HG03064 (cell line): ENCODE measurements around the gene CEP128.

ENCODE experiments used
- ATAC-seq: cut with Tn5 transposase; IDR thresholded peaks from one replicate; pipeline ENCODE4 v1.9.1; 2021; ENCODE audit warnings: low read depth; ENCODE audit not compliant: unreplicated experiment

Gene CEP128

GRCh38 chr14:80507292-80507869 lies 434.2 kb downstream of the CEP128 start:
- no peak for ATAC-seq

DNA sequence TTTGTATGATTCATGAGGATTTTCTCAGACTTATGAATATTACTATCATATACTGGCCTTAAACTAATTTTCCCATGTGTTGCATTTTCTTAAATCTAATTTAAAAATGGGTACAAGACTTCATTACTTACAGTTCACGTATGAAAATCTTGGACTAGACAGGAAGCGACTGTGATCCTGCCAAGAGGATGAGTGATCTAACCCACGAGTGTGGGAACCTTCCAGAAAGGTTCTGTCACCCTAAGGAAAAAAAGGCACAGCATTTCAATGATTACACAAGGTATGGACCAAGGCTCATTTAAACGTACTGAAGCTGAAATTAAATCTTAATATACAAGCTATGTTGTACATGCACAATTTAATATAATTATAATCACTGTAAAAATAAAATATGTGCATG lies 436.8 kb downstream of the CEP128 start:
- ATAC-seq = no peak

- no peak for ATAC-seq
Measured at GRCh38 chr14:80498533-80498932, 443.0 kb downstream of the CEP128 start.

- no peak for ATAC-seq
Measured at GRCh38 chr14:80496090-80496489, 445.4 kb downstream of the CEP128 start.

- ATAC-seq = no peak
Measured at GRCh38 chr14:80494769-80495168, 446.8 kb downstream of the CEP128 start.

DNA sequence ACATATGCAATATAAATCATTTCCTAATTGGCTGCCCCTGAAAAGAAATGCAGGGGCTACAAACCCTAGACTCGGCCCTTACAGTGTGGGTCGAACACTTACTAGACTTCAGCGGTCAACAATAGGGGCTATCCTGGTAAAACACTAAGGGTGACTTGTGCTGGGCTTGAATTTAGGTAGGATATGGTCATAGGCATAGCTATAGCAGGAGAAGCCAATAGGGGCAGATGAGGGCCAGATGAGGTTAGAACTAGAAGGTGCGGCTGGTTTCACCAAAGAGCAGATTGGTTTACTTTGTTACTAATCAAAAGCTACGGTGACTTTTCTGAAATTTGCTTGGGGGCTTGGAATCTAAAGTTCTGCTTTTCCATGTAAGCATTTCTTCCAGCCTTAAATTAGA lies 447.9 kb downstream of the CEP128 start:
- ATAC-seq = no peak

- no peak for ATAC-seq
Measured at GRCh38 chr14:80491650-80492049, 449.9 kb downstream of the CEP128 start.

DNA sequence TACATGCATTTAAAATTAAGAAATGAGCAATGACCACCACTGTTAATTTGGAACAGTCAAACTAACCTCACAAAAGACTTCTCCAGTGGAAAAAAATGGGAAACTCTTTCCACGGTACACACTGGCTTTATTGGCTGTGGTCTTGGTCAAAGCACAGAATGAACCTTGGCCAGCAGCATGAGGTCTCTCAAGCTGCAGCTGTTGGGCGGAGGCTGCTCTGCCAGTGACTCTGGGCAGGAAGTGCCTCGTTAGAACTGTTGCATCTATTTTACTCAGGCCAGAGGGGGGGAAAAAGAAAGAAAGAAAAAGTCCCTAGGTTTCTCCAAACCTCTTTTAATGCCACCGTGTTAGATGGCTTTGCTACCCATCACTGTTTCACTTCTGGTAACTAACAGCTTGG lies 450.4 kb downstream of the CEP128 start:
- peak; percentile 80 for ATAC-seq

DNA sequence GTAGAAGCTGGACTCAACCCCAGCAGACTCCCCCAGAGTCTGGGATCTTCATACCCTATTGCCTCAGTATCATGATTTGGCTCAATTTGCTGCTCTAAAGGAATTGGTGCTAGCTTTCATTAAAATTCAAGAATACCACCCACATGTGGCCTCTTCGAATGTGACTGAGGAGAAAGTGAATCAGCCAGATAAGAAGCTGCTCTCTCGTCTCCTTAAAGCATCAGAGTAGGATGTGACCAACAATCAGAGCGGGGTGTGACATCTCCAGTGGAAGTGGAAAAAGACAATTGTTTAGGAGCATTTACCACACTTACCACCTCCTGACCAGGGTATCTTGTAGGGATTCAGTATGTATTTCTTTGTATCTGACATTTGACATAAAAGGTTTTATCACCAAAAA lies 452.0 kb downstream of the CEP128 start:
- no peak for ATAC-seq

DNA sequence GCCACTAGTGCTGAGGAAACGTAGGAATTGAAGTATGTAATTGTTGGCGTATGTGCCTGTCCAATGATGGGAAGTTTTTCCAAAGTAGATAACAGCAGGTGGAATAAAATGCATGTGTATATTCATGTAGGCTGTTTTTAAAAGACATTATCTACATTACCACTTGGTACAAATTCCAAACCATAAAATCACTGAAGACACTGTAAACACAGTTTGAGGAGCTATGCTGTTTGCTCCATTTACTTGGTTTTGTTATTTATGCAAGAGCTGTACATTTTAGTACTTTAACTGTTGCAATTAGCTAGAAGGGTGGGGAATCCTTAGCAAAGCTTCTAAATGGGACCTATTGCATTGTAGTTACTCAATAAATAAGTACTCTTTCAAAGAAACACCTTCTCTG lies 455.8 kb downstream of the CEP128 start:
- no peak for ATAC-seq

GRCh38 chr14:80483331-80483730 lies 458.2 kb downstream of the CEP128 start:
- no peak for ATAC-seq

GRCh38 chr14:80477388-80478160 lies 464.0 kb downstream of the CEP128 start:
- no peak for ATAC-seq

GRCh38 chr14:80475074-80475473 lies 466.5 kb downstream of the CEP128 start:
- ATAC-seq = no peak

- ATAC-seq = no peak
Measured at GRCh38 chr14:80468331-80469122, 473.0 kb downstream of the CEP128 start.

- no peak for ATAC-seq
Measured at GRCh38 chr14:80465546-80466220, 475.9 kb downstream of the CEP128 start.

GRCh38 chr14:80464531-80465149 lies 476.9 kb downstream of the CEP128 start:
- no peak for ATAC-seq

DNA sequence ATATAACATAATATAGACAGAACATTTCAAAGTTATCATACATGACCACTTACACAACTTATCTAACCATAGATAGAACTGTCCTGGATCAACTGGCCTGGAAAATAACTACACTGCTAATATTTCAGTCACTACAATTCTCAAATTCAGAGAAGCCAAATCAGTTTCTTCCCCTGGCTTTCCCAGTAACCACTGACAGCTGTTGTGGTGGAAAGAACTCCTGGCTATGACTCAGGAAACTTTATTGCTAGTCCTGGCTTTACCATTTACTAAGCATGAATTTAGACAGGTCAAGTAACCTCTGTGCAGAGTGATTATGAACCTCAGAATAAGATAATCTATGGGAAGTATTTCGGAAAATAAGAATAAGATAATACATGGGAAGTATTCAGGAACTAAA lies 485.3 kb downstream of the CEP128 start:
- ATAC-seq = no peak

GRCh38 chr14:80455031-80455430 lies 486.5 kb downstream of the CEP128 start:
- ATAC-seq = no peak

DNA sequence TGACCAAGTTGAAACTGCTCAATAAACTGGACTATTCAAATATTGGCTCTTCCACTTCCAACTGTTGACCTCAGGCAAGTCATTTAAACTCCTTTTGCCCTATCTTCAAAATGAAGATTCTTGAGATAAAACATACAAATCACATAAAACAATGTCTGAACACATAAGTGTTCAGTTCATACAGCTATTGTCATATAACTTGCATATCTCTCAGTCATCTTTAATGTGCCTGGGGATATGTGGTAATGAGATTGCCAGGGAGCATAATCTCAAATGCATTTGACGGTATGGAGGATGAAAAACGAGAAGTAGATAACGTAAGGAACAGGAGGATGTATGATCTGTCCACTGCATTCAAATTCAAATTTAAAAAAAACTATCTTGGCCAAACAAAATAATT lies 493.3 kb downstream of the CEP128 start:
- no peak for ATAC-seq

DNA sequence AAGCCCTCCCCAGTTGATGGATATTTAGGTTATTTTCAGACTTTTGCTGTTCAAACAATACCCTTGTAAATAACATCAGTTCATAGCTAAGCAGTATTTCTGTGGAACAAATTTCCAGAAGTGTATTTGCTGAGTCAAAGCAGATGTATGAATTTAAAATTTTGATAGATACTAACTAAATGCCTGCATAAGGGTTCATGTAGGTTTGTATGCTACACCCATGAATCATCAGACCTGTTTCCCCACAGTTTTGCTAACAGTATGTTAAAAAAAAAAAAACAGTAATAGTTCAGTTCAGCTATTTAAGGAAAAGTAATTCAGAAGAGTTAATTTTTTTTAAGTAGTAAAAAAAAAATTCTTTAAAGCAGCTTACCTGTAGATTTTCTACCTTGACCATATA lies 494.1 kb downstream of the CEP128 start:
- no peak for ATAC-seq
